Kidney epithelial cell (primary cell): Measurements from ENCODE around the gene L3MBTL4. TPM values are rescaled to one million over a fixed set of nuclear protein-coding genes. Genes with fewer than 3 reads are reported as not detected.

Source experiments
- DNase-seq: peaks from one replicate; pipeline ENCODE4 v3.0.0-alpha.2; 2010; ENCODE audit warnings: low read depth
- H3K27me3 ChIP-seq: 2 replicates; pipeline ENCODE4 v1.6.0; 2011; ENCODE audit warnings: low read length; ENCODE audit not compliant: control insufficient read depth, insufficient read depth
- H3K36me3 ChIP-seq: 2 replicates; pipeline ENCODE4 v1.5.1; 2011; ENCODE audit warnings: low read length; ENCODE audit not compliant: control insufficient read depth, insufficient read depth
- H3K4me3 ChIP-seq: 2 replicates; pipeline ENCODE4 v1.5.1; 2011; ENCODE audit warnings: low read depth, mild to moderate bottlenecking, control low read depth, low read length
- total RNA-seq: library from RNA; depleted of rRNA; stranded (reverse); fragments of >200 nt; gene quantifications from 2 replicates; pipeline ENCODE4 v1.2.3, GENCODE V29; 2015
- TF ChIP-seq, protein P1 (sequence below): IDR thresholded peaks from 2 replicates; pipeline ENCODE4 v1.5.1; 2011; ENCODE audit warnings: mild to moderate bottlenecking, moderate library complexity, low read length, control low read depth, inconsistent platforms; ENCODE audit not compliant: insufficient read depth, poor library complexity, severe bottlenecking

The L3MBTL4 gene
- total RNA-seq, 1 donor from 2014 or later: 9.8 TPM

DNA sequence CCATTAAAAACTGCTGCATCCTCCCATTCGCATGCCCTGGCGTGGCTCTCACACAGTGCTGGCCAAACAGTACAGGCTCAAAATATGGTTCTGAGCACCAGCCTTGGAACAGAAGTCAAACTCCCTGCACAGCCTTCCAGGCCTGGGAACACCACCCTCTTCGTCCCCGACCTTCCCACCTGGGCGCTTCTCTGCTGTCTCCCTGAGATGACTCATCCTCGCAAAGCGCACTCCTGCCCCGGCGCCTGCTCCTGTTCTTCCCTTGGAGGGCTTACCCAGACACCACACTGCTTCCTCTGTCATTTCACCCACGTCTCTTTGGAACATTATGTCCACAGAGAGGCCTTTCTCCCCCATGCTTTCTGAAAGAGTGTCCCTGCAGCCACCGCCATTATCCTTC, 172.7 kb downstream of the L3MBTL4 start:
- H3K4me3 ChIP-seq: no peak overlapping the region
- no peaks in the 10 kb centered on the region for H3K36me3 ChIP-seq
- TF ChIP-seq, protein P1, sequence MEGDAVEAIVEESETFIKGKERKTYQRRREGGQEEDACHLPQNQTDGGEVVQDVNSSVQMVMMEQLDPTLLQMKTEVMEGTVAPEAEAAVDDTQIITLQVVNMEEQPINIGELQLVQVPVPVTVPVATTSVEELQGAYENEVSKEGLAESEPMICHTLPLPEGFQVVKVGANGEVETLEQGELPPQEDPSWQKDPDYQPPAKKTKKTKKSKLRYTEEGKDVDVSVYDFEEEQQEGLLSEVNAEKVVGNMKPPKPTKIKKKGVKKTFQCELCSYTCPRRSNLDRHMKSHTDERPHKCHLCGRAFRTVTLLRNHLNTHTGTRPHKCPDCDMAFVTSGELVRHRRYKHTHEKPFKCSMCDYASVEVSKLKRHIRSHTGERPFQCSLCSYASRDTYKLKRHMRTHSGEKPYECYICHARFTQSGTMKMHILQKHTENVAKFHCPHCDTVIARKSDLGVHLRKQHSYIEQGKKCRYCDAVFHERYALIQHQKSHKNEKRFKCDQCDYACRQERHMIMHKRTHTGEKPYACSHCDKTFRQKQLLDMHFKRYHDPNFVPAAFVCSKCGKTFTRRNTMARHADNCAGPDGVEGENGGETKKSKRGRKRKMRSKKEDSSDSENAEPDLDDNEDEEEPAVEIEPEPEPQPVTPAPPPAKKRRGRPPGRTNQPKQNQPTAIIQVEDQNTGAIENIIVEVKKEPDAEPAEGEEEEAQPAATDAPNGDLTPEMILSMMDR: no peak
- DNase-seq: no peak
- no peaks in the 10 kb centered on the region for H3K27me3 ChIP-seq

DNA sequence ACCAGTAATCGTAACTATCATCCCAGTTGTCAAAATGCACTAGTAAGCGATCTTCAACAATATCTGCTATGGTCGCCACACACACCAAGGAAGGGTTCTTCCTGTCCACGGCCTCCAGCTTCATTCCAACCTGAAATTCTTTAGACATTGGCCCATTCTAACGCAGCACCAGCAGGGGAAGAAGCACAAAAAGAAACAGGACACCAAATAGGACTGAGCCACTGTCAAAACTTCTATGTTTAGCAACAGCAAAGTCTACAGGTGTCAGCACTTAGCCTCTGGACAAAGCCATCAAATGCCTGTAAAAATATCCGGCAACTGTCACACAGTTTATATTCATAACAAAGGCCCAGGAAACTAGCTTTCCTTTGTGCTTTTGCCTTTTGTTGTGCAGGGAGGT, 175.0 kb downstream of the L3MBTL4 start:
- H3K4me3 ChIP-seq: no peak overlapping the region
- H3K27me3 ChIP-seq: no peaks in the 10 kb centered on the region
- TF ChIP-seq, protein P1: no peak
- no peak for DNase-seq
- H3K36me3 ChIP-seq: no peaks in the 10 kb centered on the region

GRCh38 chr18:6236258-6236657, 178.5 kb downstream of the L3MBTL4 start:
- no peaks in the 10 kb centered on the region for H3K36me3 ChIP-seq
- H3K27me3 ChIP-seq: no peaks in the 10 kb centered on the region
- TF ChIP-seq, protein P1: no peak
- no peak overlapping the region for H3K4me3 ChIP-seq
- DNase-seq: no peak

GRCh38 chr18:6222271-6222670, 192.4 kb downstream of the L3MBTL4 start:
- H3K36me3 ChIP-seq: no peaks in the 10 kb centered on the region

GRCh38 chr18:6221602-6222014, 193.1 kb downstream of the L3MBTL4 start:
- no peaks in the 10 kb centered on the region for H3K36me3 ChIP-seq
- no peak overlapping the region for H3K4me3 ChIP-seq
- no peaks in the 10 kb centered on the region for H3K27me3 ChIP-seq
- TF ChIP-seq, protein P1: no peak
- DNase-seq: no peak

More at GRCh38 chr18:6222271-6222670, 192.4 kb downstream of the L3MBTL4 start:
- DNase-seq: no peak
- Histone ChIP-seq H3K4me3 (no peak overlapping the region), H3K27me3 (no peaks in the 10 kb centered on the region)
- TF ChIP-seq, protein P1: no peak

DNA sequence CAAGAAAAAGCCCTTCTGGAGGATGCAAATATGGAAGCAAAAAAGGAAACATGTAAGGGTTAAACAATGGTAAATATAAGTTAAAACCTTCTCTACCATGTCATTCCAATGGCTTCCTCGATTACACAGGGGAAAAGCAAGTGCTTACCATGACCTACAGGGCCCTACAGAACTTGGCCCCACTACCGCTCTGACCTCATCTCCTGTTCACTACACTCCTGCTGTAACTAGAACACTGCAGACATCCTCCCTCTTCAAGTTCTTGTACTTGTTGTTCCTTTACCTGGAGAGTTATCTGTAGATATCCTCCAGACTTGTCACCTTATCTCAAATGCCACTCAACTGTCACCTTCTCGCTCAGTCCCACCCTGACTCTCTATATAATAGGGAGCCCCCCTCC, 194.6 kb downstream of the L3MBTL4 start:
- H3K27me3 ChIP-seq: no peaks in the 10 kb centered on the region
- H3K36me3 ChIP-seq: no peaks in the 10 kb centered on the region
- H3K4me3 ChIP-seq: no peak overlapping the region
- TF ChIP-seq, protein P1: no peak
- DNase-seq: no peak
